Measurements from ENCODE around the gene GEMIN4. TPM values are rescaled to one million over a fixed set of nuclear protein-coding genes. Genes with fewer than 3 reads are reported as not detected.

Gene GEMIN4
- polyA plus RNA-seq, 3 donors: 8.8 to 10.6 (median 10.1) TPM

DNA sequence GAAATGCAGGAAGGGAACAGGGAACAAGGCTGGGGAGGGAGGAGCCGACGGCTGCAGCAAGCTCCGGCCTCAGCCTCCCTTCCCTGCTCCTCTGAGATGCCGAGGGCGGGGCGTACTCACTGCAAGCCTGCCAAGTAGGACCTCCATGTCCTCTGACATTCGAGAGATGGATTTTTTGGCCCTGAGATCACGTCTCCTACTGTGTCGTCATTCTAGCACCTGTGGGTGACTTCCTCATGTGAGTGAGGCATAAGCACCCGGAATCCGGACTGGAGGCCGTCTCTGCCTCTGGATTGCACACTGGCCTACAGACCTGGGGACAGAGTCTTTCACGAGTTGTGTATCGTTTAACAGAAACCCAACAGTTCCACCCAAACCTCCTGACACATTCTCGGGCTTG lies 44.5 kb upstream of the GEMIN4 start:
- DNase-seq: no peak
- H3K27ac Mint-ChIP-seq: no peak overlapping the region
- Histone ChIP-seq H3K4me2 (replicated peaks; ENCODE audit: extremely low read depth, low read length, poor library complexity, severe bottlenecking) (no peak overlapping the region), H3K79me2 (ENCODE audit: insufficient read depth, low read length) (no peaks in the 10 kb centered on the region), H3K27me3 (ENCODE audit: control insufficient read depth in 2 of 2, insufficient read depth in 2 of 2, low read length in 2 of 2) (no peaks in the 10 kb centered on the region), H3K4me1 (ENCODE audit: control insufficient read depth in 1 of 2, insufficient read depth in 2 of 2, low read length in 2 of 2) (no peaks in the 10 kb centered on the region), H3K36me3 (replicated peaks in 1 of 2; ENCODE audit: control insufficient read depth in 1 of 2, insufficient read depth in 2 of 2, low read length in 2 of 2) (peaks cover 12 to 13% of the 10 kb centered on the region in 2 donors), H3K4me3 (replicated peaks in 1 of 3; ENCODE audit: low read depth in 2 of 3, low read length in 3 of 3) (no peak overlapping the region), H4K20me1 (ENCODE audit: insufficient read depth, low read length) (no peaks in the 10 kb centered on the region), H3K27ac (ENCODE audit: low read depth in 1 of 2, low read length in 2 of 2) (no peak overlapping the region), H3K9ac (ENCODE audit: insufficient read depth, low read length, poor library complexity, severe bottlenecking) (no peak overlapping the region), H2AFZ (ENCODE audit: insufficient read depth, low read depth, low read length, poor library complexity, severe bottlenecking) (no peak overlapping the region), H3K9me3 (replicated peaks in 1 of 2; ENCODE audit: control insufficient read depth in 1 of 2, insufficient read depth in 1 of 2, low read length in 2 of 2) (no peaks in the 10 kb centered on the region)
- peaks cover 4 to 7% (median 6%) of the 10 kb centered on the region in 3 donors for H3K27me3 Mint-ChIP-seq (ENCODE audit: low read depth in 3 of 3)
- TF ChIP-seq, protein P1, sequence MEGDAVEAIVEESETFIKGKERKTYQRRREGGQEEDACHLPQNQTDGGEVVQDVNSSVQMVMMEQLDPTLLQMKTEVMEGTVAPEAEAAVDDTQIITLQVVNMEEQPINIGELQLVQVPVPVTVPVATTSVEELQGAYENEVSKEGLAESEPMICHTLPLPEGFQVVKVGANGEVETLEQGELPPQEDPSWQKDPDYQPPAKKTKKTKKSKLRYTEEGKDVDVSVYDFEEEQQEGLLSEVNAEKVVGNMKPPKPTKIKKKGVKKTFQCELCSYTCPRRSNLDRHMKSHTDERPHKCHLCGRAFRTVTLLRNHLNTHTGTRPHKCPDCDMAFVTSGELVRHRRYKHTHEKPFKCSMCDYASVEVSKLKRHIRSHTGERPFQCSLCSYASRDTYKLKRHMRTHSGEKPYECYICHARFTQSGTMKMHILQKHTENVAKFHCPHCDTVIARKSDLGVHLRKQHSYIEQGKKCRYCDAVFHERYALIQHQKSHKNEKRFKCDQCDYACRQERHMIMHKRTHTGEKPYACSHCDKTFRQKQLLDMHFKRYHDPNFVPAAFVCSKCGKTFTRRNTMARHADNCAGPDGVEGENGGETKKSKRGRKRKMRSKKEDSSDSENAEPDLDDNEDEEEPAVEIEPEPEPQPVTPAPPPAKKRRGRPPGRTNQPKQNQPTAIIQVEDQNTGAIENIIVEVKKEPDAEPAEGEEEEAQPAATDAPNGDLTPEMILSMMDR (IDR thresholded peaks at IDR 0.05): no peak
- H3K36me3 Mint-ChIP-seq: peaks cover 15 to 17% of the 10 kb centered on the region in 2 donors
- intact Hi-C loops (cut with micrococcal nuclease): loop anchor here (5.0 kb wide), 2 partner anchors 186 to 201 kb away; partner anchors contain the start of gene TIMM22 (in 1 of the 2)
- peaks cover 0 to 3% (median 0%) of the 10 kb centered on the region in 7 donors for H3K9me3 Mint-ChIP-seq
- WGBS (ENCODE audit: insufficient coverage): 85% methylated on average over 15 of the region's 15 CpGs
- H3K4me1 Mint-ChIP-seq: peaks cover 7% of the 10 kb centered on the region
- no peak overlapping the region for H3K4me3 Mint-ChIP-seq

DNA sequence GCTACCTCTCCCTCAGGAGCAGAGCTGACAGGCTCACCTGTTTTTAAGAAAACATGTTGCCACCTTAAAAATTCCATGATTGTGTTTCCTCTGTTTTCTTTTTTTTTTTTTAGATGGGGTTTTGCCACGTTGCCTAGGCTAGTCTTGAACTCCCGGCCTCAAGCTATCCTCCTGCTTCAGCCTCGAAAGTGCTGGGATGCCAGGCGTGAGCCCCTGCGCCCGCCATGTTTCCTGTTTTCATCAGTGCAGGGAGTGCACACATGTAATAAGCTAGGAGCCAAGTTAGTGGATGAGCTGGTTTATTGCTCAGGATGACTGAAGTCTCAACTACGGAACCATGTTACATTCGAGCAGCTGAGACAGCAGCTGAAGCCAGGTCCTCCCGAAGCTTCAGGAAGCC lies 43.7 kb upstream of the GEMIN4 start:
- no peak overlapping the region for H3K27ac ChIP-seq (ENCODE audit: low read depth in 1 of 2, low read length in 2 of 2)
- Mint-ChIP-seq H3K4me1 (peaks cover 7% of the 10 kb centered on the region), H3K36me3 (peaks cover 22 to 25% of the 10 kb centered on the region in 2 donors), H3K27ac (no peak overlapping the region), H3K4me3 (no peak overlapping the region), H3K27me3 (ENCODE audit: low read depth in 3 of 3) (peaks cover 4 to 7% (median 6%) of the 10 kb centered on the region in 3 donors), H3K9me3 (peaks cover 0 to 3% (median 0%) of the 10 kb centered on the region in 7 donors)
- WGBS (ENCODE audit: insufficient coverage): 65% methylated on average over 6 of the region's 9 CpGs
- H3K27me3 ChIP-seq (ENCODE audit: control insufficient read depth in 2 of 2, insufficient read depth in 2 of 2, low read length in 2 of 2): no peaks in the 10 kb centered on the region
- H3K4me3 ChIP-seq (replicated peaks in 1 of 3; ENCODE audit: low read depth in 2 of 3, low read length in 3 of 3): no peak overlapping the region
- peaks cover 16 to 21% of the 10 kb centered on the region in 2 donors for H3K36me3 ChIP-seq (replicated peaks in 1 of 2; ENCODE audit: control insufficient read depth in 1 of 2, insufficient read depth in 2 of 2, low read length in 2 of 2)
- H4K20me1 ChIP-seq (ENCODE audit: insufficient read depth, low read length): no peaks in the 10 kb centered on the region
- intact Hi-C loops (cut with micrococcal nuclease): loop anchor here (5.0 kb wide), 2 partner anchors 187 to 202 kb away; partner anchors contain the start of gene TIMM22 (in 1 of the 2)
- no peak overlapping the region for H3K4me2 ChIP-seq (replicated peaks; ENCODE audit: extremely low read depth, low read length, poor library complexity, severe bottlenecking)
- no peaks in the 10 kb centered on the region for H3K79me2 ChIP-seq (ENCODE audit: insufficient read depth, low read length)
- H2AFZ ChIP-seq (ENCODE audit: insufficient read depth, low read depth, low read length, poor library complexity, severe bottlenecking): no peak overlapping the region
- TF ChIP-seq, protein P1 (IDR thresholded peaks at IDR 0.05): no peak
- H3K9ac ChIP-seq (ENCODE audit: insufficient read depth, low read length, poor library complexity, severe bottlenecking): no peak overlapping the region
- DNase-seq: no peak
- no peaks in the 10 kb centered on the region for H3K9me3 ChIP-seq (replicated peaks in 1 of 2; ENCODE audit: control insufficient read depth in 1 of 2, insufficient read depth in 1 of 2, low read length in 2 of 2)
- no peaks in the 10 kb centered on the region for H3K4me1 ChIP-seq (ENCODE audit: control insufficient read depth in 1 of 2, insufficient read depth in 2 of 2, low read length in 2 of 2)

Data from CD14-positive monocyte (primary cell).